HG02642 (cell line): ENCODE measurements around the gene FAM209B.
A peak's percentile ranks its signal among the peaks of the same experiment; 100 is the strongest.
"Not testable (repeated sequence)": the region's sequence is repeated elsewhere in the genome, so short reads cannot be mapped to it uniquely, and the experiment has no call there.

Source experiments
- ATAC-seq: cut with Tn5 transposase; IDR thresholded peaks from one replicate; pipeline ENCODE4 v1.9.1; 2021; ENCODE audit warnings: mild to moderate bottlenecking; ENCODE audit not compliant: unreplicated experiment, poor library complexity

FAM209B gene

DNA sequence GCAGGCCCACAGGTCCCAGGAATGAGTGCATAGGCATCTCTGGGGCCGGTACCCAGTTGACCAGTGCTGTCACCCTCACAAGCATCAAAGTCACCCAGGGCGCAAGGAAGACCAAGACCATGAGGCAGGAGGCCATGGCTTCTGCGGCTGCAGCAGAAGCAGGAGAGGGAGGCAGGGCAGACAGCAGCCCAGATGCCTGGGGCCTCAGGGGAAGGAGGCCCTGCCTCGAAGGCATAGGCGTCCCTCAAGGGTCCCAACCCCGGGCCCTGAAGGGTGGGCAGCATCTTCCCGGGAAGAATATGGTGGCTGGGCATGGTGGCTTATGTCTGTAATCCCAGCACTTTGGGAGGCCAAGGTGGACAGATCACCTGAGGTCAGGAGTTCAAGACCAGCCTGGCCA is 5.5 kb upstream of the FAM209B start:
- no peak for ATAC-seq

GRCh38 chr20:56537997-56538396 is 5.0 kb downstream of the FAM209B start:
- ATAC-seq, result no peak

- no peak for ATAC-seq
Observed at GRCh38 chr20:56540415-56540814, 7.4 kb downstream of the FAM209B start.

DNA sequence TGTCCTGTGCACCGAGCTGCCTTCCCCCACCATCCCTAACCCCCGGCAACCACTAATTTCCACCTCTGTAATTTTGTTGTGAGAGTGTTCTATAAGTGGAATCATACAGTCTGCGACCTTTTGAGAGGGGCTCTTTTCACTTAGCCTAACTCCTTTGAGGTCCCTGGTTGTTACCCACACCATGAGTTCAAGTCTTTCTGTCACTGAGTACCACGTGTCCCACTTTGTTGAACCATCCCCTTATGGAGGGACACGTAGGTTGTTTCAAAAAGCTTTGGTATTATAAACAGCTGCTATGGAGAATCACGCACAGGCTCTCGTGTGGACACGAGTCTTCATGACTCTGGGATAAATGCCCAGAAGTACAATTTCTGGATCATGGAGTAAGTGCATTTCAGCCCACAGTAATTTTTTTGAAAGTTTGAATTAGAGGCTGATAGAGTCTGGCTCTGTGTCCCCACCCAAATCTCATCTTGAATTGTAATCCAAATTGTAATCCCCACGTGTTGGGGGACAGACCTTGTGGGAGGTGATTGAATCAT is 9.5 kb downstream of the FAM209B start:
- ATAC-seq, result no peak

- ATAC-seq, result no peak
Observed at GRCh38 chr20:56551571-56551970, 18.5 kb downstream of the FAM209B start.

DNA sequence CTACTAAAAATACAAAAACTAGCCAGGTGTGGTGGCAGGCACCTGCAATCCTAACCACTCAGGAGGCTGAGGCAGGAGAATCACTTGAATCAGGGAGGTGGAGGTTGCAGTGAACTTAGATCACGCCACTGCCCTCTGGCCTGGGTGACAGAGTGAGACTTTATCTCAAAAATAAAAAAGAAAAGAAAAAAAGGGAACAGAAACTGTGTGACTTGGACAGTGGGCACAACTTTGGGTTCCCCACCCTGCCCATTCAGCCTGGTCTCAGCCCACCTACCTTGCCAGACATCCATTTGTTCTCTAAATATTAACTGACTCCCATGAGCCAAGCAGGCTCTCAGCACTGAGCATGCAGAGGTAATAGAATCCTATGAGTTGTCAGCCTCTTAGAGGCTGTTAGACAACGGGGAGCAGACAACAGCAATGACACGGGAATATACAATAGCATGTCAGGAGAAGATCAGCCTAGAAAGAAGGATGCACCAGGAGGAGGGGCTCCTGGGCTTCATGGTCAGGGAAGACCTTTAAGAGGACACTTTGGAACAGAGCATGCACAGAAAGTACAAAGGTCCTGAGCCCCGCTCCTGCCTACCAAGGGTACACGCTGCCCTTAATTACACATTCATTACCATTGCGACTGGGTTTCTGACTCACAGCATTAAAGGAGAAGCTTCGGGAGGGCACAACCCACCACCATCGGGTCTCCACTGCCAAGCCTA is 20.0 kb downstream of the FAM209B start:
- ATAC-seq, result no peak

GRCh38 chr20:56554869-56555268 is 21.8 kb downstream of the FAM209B start:
- peak; percentile 86 for ATAC-seq

GRCh38 chr20:56558968-56559367 is 25.9 kb downstream of the FAM209B start:
- no peak for ATAC-seq

DNA sequence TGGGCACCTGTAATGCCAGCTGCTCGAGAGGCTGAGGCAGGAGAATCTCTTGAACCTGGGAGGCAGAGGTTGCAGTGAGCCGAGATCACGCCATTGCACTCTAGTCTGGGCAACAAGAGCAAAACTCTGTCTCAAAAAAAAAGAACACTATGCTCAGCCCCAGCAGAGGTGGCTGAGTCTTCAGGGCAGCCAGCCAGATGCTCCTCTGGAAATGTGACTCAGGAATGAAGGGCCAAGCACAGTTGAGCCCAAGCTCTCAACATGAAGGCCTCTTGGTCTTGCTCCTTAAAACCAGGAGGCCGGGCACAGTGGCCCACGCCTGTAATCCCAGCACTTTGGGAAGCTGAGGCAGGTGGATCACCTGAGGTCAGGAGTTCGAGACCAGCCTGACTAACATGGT is 31.5 kb downstream of the FAM209B start:
- not testable (repeated sequence) for ATAC-seq

GRCh38 chr20:56565511-56565910 is 32.5 kb downstream of the FAM209B start:
- no peak for ATAC-seq

- no peak for ATAC-seq
Observed at GRCh38 chr20:56566621-56567020, 33.6 kb downstream of the FAM209B start.

DNA sequence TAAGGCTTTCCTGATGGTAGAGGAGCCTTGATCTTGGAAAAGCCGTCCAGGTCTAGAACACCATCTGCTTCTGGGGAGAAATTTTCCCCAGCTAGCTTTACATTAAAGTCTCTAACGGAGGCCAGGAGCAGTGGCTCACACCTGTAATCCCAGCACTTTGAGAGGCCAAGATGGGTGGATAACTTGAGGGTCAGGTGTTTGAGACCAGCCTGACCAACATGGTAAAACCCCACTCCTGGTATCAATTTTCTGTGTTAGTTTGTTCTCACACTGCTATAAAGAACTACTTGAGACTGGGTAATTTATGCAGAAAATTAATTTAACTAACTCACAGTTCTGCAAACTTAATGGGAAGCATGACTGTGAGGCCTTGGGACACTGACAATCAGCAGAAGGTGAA is 37.8 kb downstream of the FAM209B start:
- ATAC-seq, result no peak

DNA sequence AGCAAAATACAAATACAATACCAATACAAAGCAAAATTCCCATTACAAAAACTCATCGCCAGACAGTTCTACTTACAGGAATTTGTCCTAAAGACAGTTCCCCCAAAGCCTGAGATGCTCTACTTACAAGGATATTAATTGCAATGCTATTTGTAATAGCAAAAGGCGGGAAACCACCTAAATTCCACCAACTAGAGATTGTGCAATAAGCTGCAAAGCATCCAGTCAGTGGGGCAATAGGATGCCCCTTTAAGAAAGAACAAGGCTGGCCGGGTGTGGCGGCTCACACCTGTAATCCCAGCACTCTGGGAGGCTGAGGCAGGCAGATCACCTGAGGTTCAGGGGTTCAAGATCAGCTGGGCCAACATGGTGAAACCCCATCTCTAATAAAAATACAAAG is 39.1 kb downstream of the FAM209B start:
- no peak for ATAC-seq

DNA sequence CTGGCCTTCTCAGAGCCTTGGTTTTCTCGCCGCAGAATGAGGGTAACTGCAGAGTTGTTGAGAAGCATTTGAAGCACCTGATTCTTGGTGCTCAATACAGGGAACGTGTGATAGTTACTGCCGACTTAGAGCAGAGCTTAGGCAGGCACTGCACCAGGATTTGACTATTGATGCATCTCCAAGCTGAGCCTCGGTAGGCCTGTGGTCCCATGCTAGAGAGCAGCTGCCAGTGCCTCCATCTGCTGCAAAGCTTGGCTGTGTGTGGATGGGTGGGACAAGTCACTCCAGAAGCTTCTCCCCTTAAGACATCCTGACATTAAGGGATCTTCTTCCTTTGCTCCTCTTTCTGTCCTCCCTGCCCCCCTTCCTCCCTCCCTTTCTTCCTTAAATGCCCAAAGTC is 40.9 kb downstream of the FAM209B start:
- ATAC-seq, result no peak

DNA sequence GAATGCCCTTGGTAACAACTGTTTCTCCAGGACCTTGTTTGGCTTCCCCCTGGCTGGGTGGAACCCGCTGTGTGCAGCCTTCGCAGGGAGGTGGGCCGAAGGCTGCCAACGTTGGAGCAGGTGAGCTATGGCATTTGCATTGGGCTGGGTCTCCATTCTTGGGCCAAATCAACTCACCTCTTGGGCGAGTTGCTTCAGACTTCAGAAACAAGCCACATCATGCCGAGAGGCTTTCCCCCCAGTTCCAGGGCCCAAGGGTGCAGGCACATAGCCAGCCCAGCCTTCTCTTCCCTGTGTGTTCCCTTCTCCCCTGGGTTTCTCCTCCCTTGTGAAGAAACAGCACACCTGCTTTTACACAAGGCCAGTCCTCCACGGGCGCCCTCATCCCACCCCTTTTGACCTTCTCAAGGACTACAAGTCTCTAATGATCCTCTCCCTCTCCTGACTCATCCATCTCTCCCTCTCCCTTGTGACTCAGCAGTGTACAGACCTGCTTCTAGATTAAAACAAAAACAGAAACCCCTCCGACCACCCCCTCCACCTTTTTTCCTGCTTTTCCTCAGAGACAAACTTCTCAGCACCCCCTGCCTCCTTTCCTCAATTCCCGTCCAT is 41.6 kb downstream of the FAM209B start:
- ATAC-seq, result no peak

DNA sequence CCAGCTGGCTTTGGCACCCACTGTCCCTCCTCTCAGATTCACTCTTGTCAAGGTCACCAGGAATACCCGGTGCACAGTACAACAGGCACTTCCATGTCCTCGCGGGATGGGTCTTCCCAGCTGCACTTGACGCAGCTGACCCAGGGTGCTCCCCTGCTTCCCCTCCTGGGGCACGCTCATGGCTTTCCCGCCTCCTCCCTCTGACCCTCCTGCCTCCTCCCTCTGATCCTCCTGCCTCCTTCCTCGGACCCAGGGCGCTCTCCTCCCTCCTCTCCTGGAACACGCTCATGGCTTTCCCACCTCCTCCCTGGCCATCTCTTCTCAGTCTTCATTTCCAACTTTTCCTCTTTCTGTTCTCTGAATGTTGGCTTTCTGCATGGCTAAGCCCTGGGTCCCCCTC is 42.1 kb downstream of the FAM209B start:
- no peak for ATAC-seq

- no peak for ATAC-seq
Observed at GRCh38 chr20:56575961-56576360, 42.9 kb downstream of the FAM209B start.

GRCh38 chr20:56579301-56579710 is 46.3 kb downstream of the FAM209B start:
- ATAC-seq, result no peak

DNA sequence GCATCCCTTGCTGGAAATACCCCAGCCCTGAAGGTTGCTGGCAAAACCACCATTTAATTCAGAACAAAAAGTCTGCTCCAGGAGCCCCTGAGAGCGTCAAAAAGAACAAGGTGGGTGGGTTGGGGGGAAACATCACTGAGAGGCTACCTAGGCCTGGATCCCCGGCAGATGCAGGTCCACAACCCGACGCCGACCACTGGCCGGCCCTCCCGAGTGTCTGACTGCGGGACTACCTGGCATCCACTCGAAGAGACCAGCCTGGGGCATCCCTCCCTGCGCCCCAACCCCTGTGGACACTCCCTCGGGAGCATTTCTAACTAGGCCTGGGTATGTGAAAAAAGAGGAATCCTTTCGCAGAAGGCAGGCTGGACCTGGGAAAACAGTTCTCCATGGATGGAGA is 47.2 kb downstream of the FAM209B start:
- no peak for ATAC-seq

- no peak for ATAC-seq
Observed at GRCh38 chr20:56581701-56582100, 48.7 kb downstream of the FAM209B start.

DNA sequence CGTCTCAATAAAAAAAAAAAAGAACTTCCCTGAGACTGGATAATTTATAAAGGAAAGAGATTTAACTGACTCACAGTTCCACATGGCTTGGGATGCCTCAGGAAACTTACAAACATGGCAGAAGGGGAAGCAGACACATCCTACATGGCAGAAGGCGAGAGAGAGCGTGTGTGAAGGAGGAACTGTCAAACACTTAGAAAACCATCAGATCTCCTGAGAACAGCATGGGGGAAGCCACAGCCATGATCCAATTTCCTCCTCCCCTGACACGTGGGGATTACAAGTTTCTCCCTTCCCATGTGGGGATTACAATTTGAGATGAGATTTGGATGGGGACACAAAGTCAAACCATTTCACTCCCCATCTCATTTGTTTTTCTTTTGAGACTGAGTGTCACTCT is 49.5 kb downstream of the FAM209B start:
- no peak for ATAC-seq

- no peak for ATAC-seq
Observed at GRCh38 chr20:56584916-56585315, 51.9 kb downstream of the FAM209B start.
